UCSD-AML1 (cell line): ENCODE data around the gene DNAJB8.

Experiments
- DNase-seq: peaks from one replicate; lab custom pipeline; 2025; ENCODE audit not compliant: unreplicated experiment; lab: John Stamatoyannopoulos, UW

DNAJB8 gene

GRCh38 chr3:128466840-128467541 lies at the start of gene DNAJB8:
DNAJB8 (minus strand) TSS chr3:128466890; CDS start chr3:128463245, 3,645 bp downstream.
- DNase-seq, result no peak

GRCh38 chr3:128515967-128516366 lies 49.3 kb upstream of the DNAJB8 start:
- no peak for DNase-seq

- no peak for DNase-seq
These were observed 42.2 kb upstream of the DNAJB8 start for GRCh38 chr3:128508852-128509251.

- DNase-seq, result no peak
These were observed 40.1 kb upstream of the DNAJB8 start for GRCh38 chr3:128506754-128507153.

- DNase-seq, result no peak
These were observed 39.1 kb upstream of the DNAJB8 start for GRCh38 chr3:128505771-128506170.

- no peak for DNase-seq
These were observed 38.5 kb upstream of the DNAJB8 start for GRCh38 chr3:128504963-128505730.

- DNase-seq, result no peak
These were observed 37.8 kb upstream of the DNAJB8 start for GRCh38 chr3:128504533-128504915.

GRCh38 chr3:128503751-128504532 lies 37.3 kb upstream of the DNAJB8 start:
- DNase-seq, result no peak

- DNase-seq, result no peak
These were observed 36.5 kb upstream of the DNAJB8 start for GRCh38 chr3:128503164-128503651.

- DNase-seq, result no peak
These were observed 36.0 kb upstream of the DNAJB8 start for GRCh38 chr3:128502712-128503111.

GRCh38 chr3:128501431-128501830 lies 34.7 kb upstream of the DNAJB8 start:
- DNase-seq, result no peak

- DNase-seq, result no peak
These were observed 33.9 kb upstream of the DNAJB8 start for GRCh38 chr3:128500556-128500955.

GRCh38 chr3:128499724-128500275 lies 33.1 kb upstream of the DNAJB8 start:
- no peak for DNase-seq

- DNase-seq, result no peak
These were observed 32.3 kb upstream of the DNAJB8 start for GRCh38 chr3:128498901-128499530.

GRCh38 chr3:128498127-128498626 lies 31.5 kb upstream of the DNAJB8 start:
- DNase-seq, result no peak

GRCh38 chr3:128497305-128498126 lies 30.8 kb upstream of the DNAJB8 start:
- DNase-seq, result no peak

- DNase-seq, result no peak
These were observed 30.1 kb upstream of the DNAJB8 start for GRCh38 chr3:128496602-128497304.

- no peak for DNase-seq
These were observed 29.4 kb upstream of the DNAJB8 start for GRCh38 chr3:128496019-128496601.
